Neuronal stem cell (in vitro differentiated cells): ENCODE results near the gene ISG20.
"Not testable (repeated sequence)": the region's sequence is repeated elsewhere in the genome, so short reads cannot be mapped to it uniquely, and the experiment has no call there.

Source experiments
- DNase-seq: peaks from one replicate; pipeline ENCODE4 v3.0.0-alpha.2; 2013; ENCODE audit warnings: low spot score
- H2AFZ ChIP-seq: one replicate; pipeline ENCODE4 v1.6.1; 2013; ENCODE audit warnings: mild to moderate bottlenecking, low read length, inconsistent platforms
- H2AK5ac ChIP-seq: 2 replicates; pipeline ENCODE4 v1.6.1; 2013; ENCODE audit warnings: low read depth, mild to moderate bottlenecking, inconsistent platforms, low read length, moderate library complexity, mixed read lengths
- H2BK120ac ChIP-seq: 2 replicates; pipeline ENCODE4 v1.6.1; 2013; ENCODE audit warnings: low read depth, mild to moderate bottlenecking, inconsistent platforms, low read length, moderate library complexity, mixed read lengths
- H2BK12ac ChIP-seq: one replicate; pipeline ENCODE4 v1.6.1; 2013; ENCODE audit warnings: low read length, inconsistent platforms
- H2BK15ac ChIP-seq: 2 replicates; pipeline ENCODE4 v1.6.1; 2013; ENCODE audit warnings: mild to moderate bottlenecking, low read length, inconsistent platforms, mixed read lengths
- H2BK5ac ChIP-seq: one replicate; pipeline ENCODE4 v1.6.1; 2013; ENCODE audit warnings: inconsistent platforms, mild to moderate bottlenecking, low read length, moderate library complexity
- H3K14ac ChIP-seq: one replicate; pipeline ENCODE4 v1.6.1; 2013; ENCODE audit warnings: low read length, inconsistent platforms
- H3K18ac ChIP-seq: 2 replicates; pipeline ENCODE4 v1.6.1; 2013; ENCODE audit warnings: low read length, inconsistent platforms
- H3K23ac ChIP-seq: 2 replicates; pipeline ENCODE4 v1.6.1; 2013; ENCODE audit warnings: low read depth, mild to moderate bottlenecking, mixed read lengths, low read length, inconsistent platforms; ENCODE audit not compliant: poor library complexity
- H3K27ac ChIP-seq: replicated peaks from 3 replicates; pipeline ENCODE4 v1.5.1; 2013; ENCODE audit warnings: low read length, inconsistent platforms
- H3K27me3 ChIP-seq, 3 experiments: 2 replicates each; pipeline ENCODE4 v1.6.1; 2013; ENCODE audit warnings: low read length in 3 of 3, mild to moderate bottlenecking in 2 of 3, inconsistent platforms in 1 of 3, low read depth in 1 of 3, mixed read lengths in 1 of 3, moderate library complexity in 1 of 3; ENCODE audit not compliant: control insufficient read depth in 3 of 3, insufficient read depth in 3 of 3
- H3K36me3 ChIP-seq, 2 donors: replicated peaks in 1 of 2; 2 replicates each; pipeline ENCODE4 v1.6.1; 2013; ENCODE audit warnings: low read length in 2 of 2; ENCODE audit not compliant: control insufficient read depth in 2 of 2, insufficient read depth in 2 of 2
- H3K4ac ChIP-seq: 2 replicates; pipeline ENCODE4 v1.6.1; 2013; ENCODE audit warnings: inconsistent platforms, mild to moderate bottlenecking, low read length, moderate library complexity
- H3K4me1 ChIP-seq, 2 donors: 1 replicate in 1 of 2; 2 replicates in 1 of 2; pipeline ENCODE4 v1.6.1; 2013; ENCODE audit warnings: low read length in 2 of 2, low read depth in 1 of 2; ENCODE audit not compliant: control insufficient read depth in 2 of 2, insufficient read depth in 1 of 2
- H3K4me2 ChIP-seq: one replicate; pipeline ENCODE4 v1.6.1; 2013; ENCODE audit warnings: mild to moderate bottlenecking, low read length, inconsistent platforms; ENCODE audit not compliant: insufficient read depth, poor library complexity, severe bottlenecking
- H3K4me3 ChIP-seq, 2 donors: 2 replicates each; pipeline ENCODE4 v1.5.1; 2013; ENCODE audit warnings: low read length in 2 of 2, mild to moderate bottlenecking in 2 of 2, inconsistent platforms in 1 of 2, moderate library complexity in 1 of 2
- H3K79me1 ChIP-seq: one replicate; pipeline ENCODE4 v1.6.1; 2013; ENCODE audit warnings: low read depth, mild to moderate bottlenecking, inconsistent platforms, low read length, moderate library complexity
- H3K9ac ChIP-seq: one replicate; pipeline ENCODE4 v1.6.1; 2013; ENCODE audit warnings: mild to moderate bottlenecking, low read depth, low read length, inconsistent platforms; ENCODE audit not compliant: poor library complexity
- H3K9me3 ChIP-seq, 2 donors: replicated peaks in 1 of 2; 2 replicates each; pipeline versions ENCODE3 to v1.6.1; 2013; ENCODE audit warnings: low read length in 2 of 2, mild to moderate bottlenecking in 2 of 2, inconsistent platforms in 1 of 2, low read depth in 1 of 2, mixed read lengths in 1 of 2, moderate library complexity in 1 of 2; ENCODE audit not compliant: control insufficient read depth in 2 of 2, insufficient read depth in 1 of 2
- H4K8ac ChIP-seq: one replicate; pipeline ENCODE4 v1.6.1; 2013; ENCODE audit warnings: low read depth, mild to moderate bottlenecking, inconsistent platforms, low read length, moderate library complexity
- H4K91ac ChIP-seq: one replicate; pipeline ENCODE4 v1.6.1; 2013; ENCODE audit warnings: low read length, low read depth, mild to moderate bottlenecking, inconsistent platforms; ENCODE audit not compliant: poor library complexity
- WGBS, 2 donors: extraction: QIAGEN DNeasy Blood & Tissue Kit; methylation state at CpG; one replicate each; pipeline ENCODE4 v1.1.7; 2013; ENCODE audit warnings: missing lambda C conversion rate in 2 of 2, mixed read lengths in 1 of 2; ENCODE audit not compliant: insufficient read length in 2 of 2, insufficient replicate concordance in 1 of 2; ENCODE audit errors: extremely low coverage in 2 of 2; 5-methylcytosine and 5-hydroxymethylcytosine counted together

ISG20 gene

GRCh38 chr15:88630141-88630721 lies 8.6 kb upstream of the ISG20 start:
- Histone ChIP-seq H3K36me3 (peaks cover 61 to 96% of the 10 kb centered on the region in 2 donors), H2AK5ac (no peak overlapping the region), H3K4me2 (no peak overlapping the region), H2BK12ac (no peak overlapping the region), H4K8ac (no peak overlapping the region), H3K23ac (no peak overlapping the region), H3K79me1 (peaks cover 19% of the 10 kb centered on the region), H3K27ac (no peak overlapping the region), H3K4me3 (peak overlapping the region in 1 of 2 donors; percentile 30), H3K4ac (no peak overlapping the region), H2BK120ac (no peak overlapping the region), H3K4me1 (no peaks in the 10 kb centered on the region), H3K18ac (no peak overlapping the region), H3K9me3 (no peaks in the 10 kb centered on the region), H2AFZ (no peak overlapping the region), H3K27me3 (no peaks in the 10 kb centered on the region), H2BK5ac (no peak overlapping the region), H3K9ac (no peak overlapping the region), H3K14ac (no peak overlapping the region), H2BK15ac (no peak overlapping the region), H4K91ac (no peak overlapping the region)
- no CpG with 5 or more reads among the region's 9 CpGs for WGBS, 2 donors
- DNase-seq = no peak

DNA sequence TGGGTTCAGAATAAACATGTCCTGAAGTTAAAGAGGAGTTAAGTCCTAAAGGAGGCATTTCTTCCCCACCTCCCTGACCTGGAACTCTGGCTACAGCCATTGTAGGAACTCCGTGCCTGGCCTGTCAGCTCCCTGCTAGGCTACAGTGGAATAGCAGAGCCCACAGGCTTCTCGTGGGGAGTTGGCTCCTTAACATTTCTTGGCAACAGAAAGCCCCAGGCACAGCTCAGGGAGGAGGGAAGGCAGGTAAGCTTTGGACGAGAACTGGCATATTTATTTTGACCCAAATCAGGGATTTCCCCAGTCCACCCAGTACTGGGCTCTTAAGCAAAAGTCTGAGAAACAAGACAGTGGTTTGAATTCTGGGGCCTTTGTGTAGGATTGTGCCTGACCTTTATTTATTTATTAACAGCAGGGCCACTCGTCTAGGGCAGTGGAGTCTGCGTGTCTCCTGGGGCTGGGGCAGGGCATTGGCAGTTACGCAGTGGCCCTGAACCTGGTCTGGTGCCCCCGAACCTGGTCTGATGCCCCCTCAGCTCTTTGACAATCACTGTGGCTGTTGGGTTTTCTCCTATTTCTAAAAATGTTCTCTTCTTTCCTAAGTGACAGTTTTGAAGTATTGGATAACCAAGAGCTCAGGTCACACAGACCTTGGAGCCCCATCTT lies 7.9 kb upstream of the ISG20 start:
- Histone ChIP-seq H4K8ac (no peak overlapping the region), H3K4ac (no peak overlapping the region), H2BK120ac (no peak overlapping the region), H2BK5ac (no peak overlapping the region), H3K18ac (no peak overlapping the region), H3K27me3 (no peaks in the 10 kb centered on the region), H3K4me3 (no peak overlapping the region), H3K9me3 (no peaks in the 10 kb centered on the region), H4K91ac (no peak overlapping the region), H3K4me1 (no peaks in the 10 kb centered on the region), H2BK15ac (no peak overlapping the region), H3K27ac (no peak overlapping the region), H3K4me2 (no peak overlapping the region), H2BK12ac (no peak overlapping the region), H2AFZ (no peak overlapping the region), H3K9ac (no peak overlapping the region), H3K23ac (no peak overlapping the region), H3K36me3 (peaks cover 63 to 96% of the 10 kb centered on the region in 2 donors), H3K79me1 (peaks cover 19% of the 10 kb centered on the region), H3K14ac (no peak overlapping the region), H2AK5ac (no peak overlapping the region)
- no peak for DNase-seq
- no CpG with 5 or more reads among the region's 7 CpGs for WGBS, 2 donors

- Histone ChIP-seq H4K91ac (no peak overlapping the region), H3K9ac (no peak overlapping the region), H3K4me2 (no peak overlapping the region), H3K27me3 (no peaks in the 10 kb centered on the region), H4K8ac (no peak overlapping the region), H3K4ac (no peak overlapping the region), H3K18ac (no peak overlapping the region), H3K4me3 (no peak overlapping the region), H3K9me3 (no peaks in the 10 kb centered on the region), H2BK5ac (no peak overlapping the region), H3K36me3 (peaks cover 58 to 94% of the 10 kb centered on the region in 2 donors), H2AK5ac (no peak overlapping the region), H2AFZ (no peak overlapping the region), H2BK120ac (no peak overlapping the region), H3K79me1 (peaks cover 14% of the 10 kb centered on the region), H2BK15ac (no peak overlapping the region), H3K4me1 (no peaks in the 10 kb centered on the region), H3K27ac (no peak overlapping the region), H3K23ac (no peak overlapping the region), H3K14ac (no peak overlapping the region), H2BK12ac (no peak overlapping the region)
- no peak for DNase-seq
- WGBS, 2 donors = no CpG with 5 or more reads among the region's 12 CpGs
Observed at GRCh38 chr15:88631464-88632028, 7.3 kb upstream of the ISG20 start.

GRCh38 chr15:88632797-88633196 lies 6.0 kb upstream of the ISG20 start:
- not testable (repeated sequence) for H4K91ac ChIP-seq, H3K9ac ChIP-seq, H3K4me3 ChIP-seq, H4K8ac ChIP-seq, H3K27me3 ChIP-seq, H3K14ac ChIP-seq, H2AK5ac ChIP-seq, H3K4ac ChIP-seq, H2BK5ac ChIP-seq, H3K23ac ChIP-seq, H3K4me2 ChIP-seq, DNase-seq, H2BK12ac ChIP-seq, H2AFZ ChIP-seq, H3K4me1 ChIP-seq, H2BK120ac ChIP-seq, H3K27ac ChIP-seq, H3K9me3 ChIP-seq, H3K18ac ChIP-seq, H2BK15ac ChIP-seq
- H3K36me3 ChIP-seq = peaks cover 50 to 81% of the 10 kb centered on the region in 2 donors
- no CpG with 5 or more reads among the region's 7 CpGs for WGBS, 2 donors
- H3K79me1 ChIP-seq = peaks cover 14% of the 10 kb centered on the region
